Mucosa of rectum (tissue), 2 donors: ENCODE data around the gene MIS18BP1.
A peak's percentile ranks its signal among the peaks of the same experiment; 100 is the strongest.
"Not testable (repeated sequence)": the region's sequence is repeated elsewhere in the genome, so short reads cannot be mapped to it uniquely, and the experiment has no call there.

Experiments
- H3K27ac ChIP-seq, 2 donors: one replicate each; pipeline ENCODE4 v1.7.0; 2013; ENCODE audit warnings: inconsistent platforms in 2 of 2, low read depth in 2 of 2, low read length in 2 of 2
- H3K27me3 ChIP-seq, 2 donors: one replicate each; pipeline ENCODE4 v1.7.0; 2013; ENCODE audit warnings: low read length in 2 of 2; ENCODE audit not compliant: control insufficient read depth in 2 of 2, insufficient read depth in 2 of 2
- H3K36me3 ChIP-seq, 2 donors: one replicate each; pipeline ENCODE4 v1.7.0; 2013; ENCODE audit warnings: low read length in 2 of 2; ENCODE audit not compliant: control insufficient read depth in 2 of 2, insufficient read depth in 2 of 2
- H3K4me1 ChIP-seq, 2 donors: one replicate each; pipeline ENCODE4 v1.7.0; 2013; ENCODE audit warnings: low read length in 2 of 2, mild to moderate bottlenecking in 1 of 2; ENCODE audit not compliant: control insufficient read depth in 2 of 2, insufficient read depth in 2 of 2
- H3K4me3 ChIP-seq, 2 donors: one replicate each; pipeline ENCODE4 v1.7.0; 2013; ENCODE audit warnings: low read length in 2 of 2
- H3K9ac ChIP-seq, 2 donors: one replicate each; pipeline ENCODE4 v1.7.0; 2013; ENCODE audit warnings: low read length in 2 of 2, low read depth in 1 of 2, mild to moderate bottlenecking in 1 of 2
- H3K9me3 ChIP-seq, 2 donors: one replicate each; pipeline ENCODE4 v1.7.0; 2013; ENCODE audit warnings: low read length in 2 of 2; ENCODE audit not compliant: control insufficient read depth in 2 of 2
- donor health status: healthy.
- donor health status: Normal muscosa, but diverticular disease.

MIS18BP1 gene

DNA sequence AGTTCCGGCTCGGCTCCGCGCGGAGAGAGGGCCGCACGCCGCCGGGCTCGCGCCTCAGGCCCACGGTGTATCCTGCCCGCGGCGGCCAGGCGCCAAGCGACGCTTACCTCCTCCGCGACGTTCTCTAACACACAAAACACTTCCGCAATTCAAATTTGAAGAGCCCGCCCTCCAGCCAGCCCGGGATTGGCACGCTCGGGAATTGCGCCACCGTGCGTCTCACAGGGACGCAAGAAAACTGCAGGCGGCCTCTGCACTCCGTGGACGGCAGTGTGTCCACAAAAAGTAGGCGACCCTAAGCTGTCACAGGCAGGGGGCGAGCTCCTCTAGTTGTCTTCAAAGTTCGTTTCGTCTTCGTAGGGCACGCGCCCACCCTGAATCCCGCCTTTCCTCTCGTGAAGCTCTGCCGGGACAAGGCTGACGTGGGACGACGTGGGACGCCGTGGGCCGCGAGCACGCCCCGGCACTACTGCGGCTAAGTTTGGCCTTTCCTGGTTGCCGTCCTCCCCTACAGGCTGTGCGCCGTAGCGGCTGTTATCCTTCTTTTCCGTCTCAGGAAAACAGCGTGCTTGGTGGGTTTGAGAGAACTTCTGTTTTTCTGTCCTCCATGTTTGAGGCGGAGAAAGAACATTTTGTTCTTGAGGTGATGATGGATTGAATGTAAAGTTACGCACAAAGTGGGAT is at the start of gene MIS18BP1:
TSS of gene MIS18BP1 (minus strand) at position 133 of the 684 bp plus-strand sequence. CDS start 5,916 bp downstream, outside the sequence.
- Histone ChIP-seq H3K4me3 (peak within 1 kb of the TSS; percentile 88 to 91), H3K36me3 (no peaks in the 10 kb centered on the region), H3K9ac (peak within 1 kb of the TSS; percentile 92 to 94), H3K27me3 (no peaks in the 10 kb centered on the region), H3K4me1 (peaks cover 3 to 14% of the 10 kb centered on the region in 2 donors), H3K9me3 (no peaks in the 10 kb centered on the region), H3K27ac (peak within 1 kb of the TSS; percentile 89 to 95)

DNA sequence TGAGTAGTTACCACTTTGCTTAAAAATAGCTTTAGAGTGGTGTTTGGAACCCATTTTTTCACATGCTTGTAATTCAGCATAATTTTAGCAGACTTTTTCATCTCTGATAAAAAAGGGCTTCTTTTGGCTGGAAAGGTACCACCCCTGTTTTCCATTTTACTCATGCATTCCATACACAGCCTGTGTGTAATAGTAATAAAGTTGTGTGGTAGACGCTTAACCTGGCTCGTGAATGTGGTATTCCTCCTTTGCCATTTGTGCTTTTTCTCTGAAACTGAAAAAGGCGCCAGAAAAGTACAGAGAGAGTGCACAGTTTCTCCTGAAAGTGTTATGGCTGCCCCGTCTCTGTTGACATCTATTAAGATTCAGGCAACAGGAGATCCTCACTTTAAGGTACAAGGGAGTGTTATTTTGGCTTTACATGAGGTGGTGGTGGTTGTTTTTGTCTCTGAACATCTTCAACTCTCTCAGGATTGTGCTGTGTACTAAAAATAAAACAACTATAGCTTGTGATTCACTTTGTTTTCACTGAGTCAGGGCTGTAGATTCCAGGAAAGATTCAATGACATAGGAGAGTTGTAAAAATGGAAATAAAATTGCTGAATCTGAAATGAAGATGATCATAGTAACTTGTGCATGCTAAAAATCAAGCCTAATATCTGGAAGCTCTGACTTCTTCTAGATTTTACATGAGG is 45.6 kb upstream of the MIS18BP1 start:
- no peak overlapping the region for H3K9ac ChIP-seq
- H3K27ac ChIP-seq, result no peak overlapping the region
- H3K27me3 ChIP-seq, result no peaks in the 10 kb centered on the region
- no peak overlapping the region for H3K4me3 ChIP-seq
- no peaks in the 10 kb centered on the region for H3K4me1 ChIP-seq
- no peaks in the 10 kb centered on the region for H3K36me3 ChIP-seq
- H3K9me3 ChIP-seq, result no peaks in the 10 kb centered on the region

DNA sequence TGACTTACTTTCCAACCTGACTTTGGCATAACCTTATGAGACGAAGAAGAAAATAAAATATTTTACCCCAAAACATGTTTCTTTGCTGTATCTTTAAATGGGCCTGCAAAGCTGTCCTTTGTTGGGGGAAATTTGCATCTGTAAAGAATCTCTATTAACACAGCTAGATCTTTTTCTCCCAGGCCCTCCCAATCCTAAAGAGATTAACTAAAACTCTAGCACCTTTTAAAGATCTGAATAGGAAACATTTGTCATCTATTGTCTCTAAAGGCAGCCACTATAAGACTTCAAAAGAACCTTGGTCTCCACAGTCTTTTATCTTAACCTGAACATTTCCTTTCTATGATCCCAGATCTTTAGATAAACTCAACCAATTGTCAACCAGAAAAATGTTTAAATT is 41.8 kb upstream of the MIS18BP1 start:
- H3K4me1 ChIP-seq, H3K4me3 ChIP-seq, H3K9me3 ChIP-seq, H3K36me3 ChIP-seq, H3K27ac ChIP-seq, H3K27me3 ChIP-seq, H3K9ac ChIP-seq: not testable (repeated sequence)

DNA sequence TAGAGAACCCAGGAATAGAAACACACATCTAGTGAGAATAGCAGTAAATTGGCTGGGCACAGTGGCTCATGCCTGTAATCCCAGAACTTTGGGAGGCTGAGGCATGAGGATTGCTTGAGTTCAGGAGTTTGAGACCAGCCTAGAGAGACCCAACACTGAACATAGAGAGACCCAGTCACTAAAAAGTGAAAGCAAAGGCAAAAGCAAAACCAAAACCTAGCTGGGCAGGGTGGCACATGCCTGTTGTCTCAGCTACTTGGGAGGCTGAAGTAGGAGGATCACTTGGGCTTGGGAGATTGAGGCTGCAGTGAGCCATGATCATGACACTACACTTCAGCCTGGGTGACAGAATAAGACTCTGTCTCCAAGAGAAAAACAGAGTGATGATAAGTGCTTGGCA is 37.5 kb upstream of the MIS18BP1 start:
- Histone ChIP-seq H3K9ac (no peak overlapping the region), H3K4me3 (no peak overlapping the region), H3K36me3 (no peaks in the 10 kb centered on the region), H3K27me3 (no peaks in the 10 kb centered on the region), H3K9me3 (no peaks in the 10 kb centered on the region), H3K27ac (no peak overlapping the region), H3K4me1 (no peaks in the 10 kb centered on the region)

DNA sequence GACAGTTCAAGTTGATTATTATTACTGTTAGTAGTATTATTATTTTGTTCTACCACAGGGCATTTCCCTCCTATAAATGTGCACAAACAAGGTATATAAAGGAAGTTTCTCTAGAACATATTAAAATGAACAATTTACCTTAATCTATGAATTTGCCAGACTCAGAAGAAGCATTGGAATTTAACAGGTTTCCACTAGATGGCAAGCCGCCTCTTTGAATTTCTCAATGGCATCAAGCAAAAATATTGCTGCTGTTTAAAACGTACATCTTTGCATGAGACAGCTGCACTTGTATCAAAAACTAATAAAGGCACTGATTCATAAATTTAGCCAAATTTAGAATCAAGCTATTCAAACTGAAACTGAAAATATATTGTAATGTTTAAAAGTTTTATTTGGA is 34.6 kb upstream of the MIS18BP1 start:
- Histone ChIP-seq H3K27me3 (no peaks in the 10 kb centered on the region), H3K9me3 (no peaks in the 10 kb centered on the region), H3K4me1 (no peaks in the 10 kb centered on the region), H3K4me3 (no peak overlapping the region), H3K27ac (no peak overlapping the region), H3K36me3 (no peaks in the 10 kb centered on the region), H3K9ac (no peak overlapping the region)

DNA sequence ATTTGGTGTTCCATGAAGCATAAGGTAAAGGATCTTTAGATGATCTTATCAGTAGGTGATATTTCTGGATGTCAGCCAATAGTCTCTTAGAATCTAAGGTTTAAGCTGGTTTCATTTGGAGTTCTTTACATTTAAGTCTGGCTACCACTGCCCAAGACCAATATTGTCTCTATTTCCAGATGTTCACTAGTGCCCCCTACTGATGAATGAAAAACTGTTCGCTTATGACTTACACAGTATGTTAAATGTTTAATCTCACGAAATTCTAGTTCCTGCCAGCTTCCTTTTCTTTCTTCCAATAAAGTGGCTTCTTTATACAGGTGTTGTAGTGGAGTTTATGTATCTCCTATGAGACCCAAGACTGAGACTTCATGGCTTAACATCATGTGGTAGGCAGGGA is 31.8 kb upstream of the MIS18BP1 start:
- no peaks in the 10 kb centered on the region for H3K4me1 ChIP-seq
- H3K9me3 ChIP-seq, result peaks cover 0 to 2% of the 10 kb centered on the region in 2 donors
- H3K36me3 ChIP-seq, result no peaks in the 10 kb centered on the region
- no peak overlapping the region for H3K27ac ChIP-seq
- H3K4me3 ChIP-seq, result no peak overlapping the region
- no peaks in the 10 kb centered on the region for H3K27me3 ChIP-seq
- no peak overlapping the region for H3K9ac ChIP-seq

DNA sequence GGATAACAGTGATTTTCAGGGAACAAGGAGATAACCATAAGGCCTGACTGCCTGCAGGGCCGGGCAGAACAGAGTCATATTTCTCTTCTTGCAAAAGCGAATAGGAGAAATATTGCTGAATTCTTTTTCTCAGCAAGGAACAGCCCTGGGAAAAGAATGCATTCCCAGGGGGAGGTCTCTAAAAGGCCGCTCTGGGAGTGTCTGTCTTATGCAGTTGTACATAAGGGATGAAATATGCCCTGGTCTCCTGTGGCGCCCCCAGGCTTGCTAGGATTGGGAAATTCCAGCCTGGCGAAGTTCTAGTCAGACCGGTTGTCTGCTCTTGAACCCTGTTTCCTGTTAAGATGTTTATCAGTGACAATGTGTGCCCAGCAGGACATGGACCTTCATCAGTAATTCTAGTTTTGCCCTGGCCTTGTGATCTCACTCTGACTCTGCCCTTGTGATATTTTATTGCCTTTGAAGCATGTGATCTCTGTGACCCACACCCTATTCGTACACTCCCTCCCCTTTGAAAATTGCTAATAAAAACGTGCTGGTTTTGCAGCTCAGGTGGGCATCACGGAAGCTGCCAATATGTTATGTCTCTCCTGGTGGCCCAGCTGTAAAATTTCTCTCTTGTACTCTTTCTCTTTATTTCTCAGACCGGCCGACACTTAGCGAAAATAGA is 28.9 kb upstream of the MIS18BP1 start:
- H3K9me3 ChIP-seq, H3K36me3 ChIP-seq, H3K27me3 ChIP-seq, H3K4me1 ChIP-seq, H3K27ac ChIP-seq, H3K9ac ChIP-seq, H3K4me3 ChIP-seq: not testable (repeated sequence)

DNA sequence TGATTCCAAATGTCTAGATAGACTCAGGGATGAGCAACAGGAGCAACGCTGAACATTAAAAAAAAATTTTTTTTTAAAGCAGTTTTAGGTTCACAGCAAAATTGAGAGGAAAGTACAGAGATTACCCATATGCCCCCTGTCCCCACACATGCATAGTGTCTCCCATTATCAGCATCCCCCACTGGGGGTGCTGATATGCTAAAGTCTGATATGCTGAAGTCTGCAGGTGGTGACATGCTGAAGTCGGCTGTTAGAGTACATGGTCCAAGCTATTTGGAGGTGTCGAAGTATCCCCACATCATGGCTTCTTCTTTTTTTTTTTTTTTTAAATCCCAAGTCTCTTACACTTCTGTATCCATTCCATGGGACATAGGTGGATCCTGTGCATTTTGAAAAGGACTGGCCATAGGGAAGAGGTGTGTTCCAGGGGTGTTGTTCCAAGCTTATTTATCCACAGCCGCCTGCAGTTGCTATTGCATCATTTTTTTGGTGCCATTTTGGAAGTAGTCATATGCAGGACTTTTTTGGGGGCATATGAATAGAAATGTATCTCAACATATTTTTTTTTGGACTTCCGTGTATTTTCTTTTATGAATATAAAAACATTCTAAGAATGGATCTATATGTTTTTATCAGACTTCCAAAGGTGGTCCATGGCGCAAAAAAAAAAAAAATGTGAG is 19.0 kb upstream of the MIS18BP1 start:
- Histone ChIP-seq H3K9ac (no peak overlapping the region), H3K36me3 (no peaks in the 10 kb centered on the region), H3K9me3 (no peaks in the 10 kb centered on the region), H3K27me3 (no peaks in the 10 kb centered on the region), H3K27ac (no peak overlapping the region), H3K4me1 (no peaks in the 10 kb centered on the region), H3K4me3 (no peak overlapping the region)

DNA sequence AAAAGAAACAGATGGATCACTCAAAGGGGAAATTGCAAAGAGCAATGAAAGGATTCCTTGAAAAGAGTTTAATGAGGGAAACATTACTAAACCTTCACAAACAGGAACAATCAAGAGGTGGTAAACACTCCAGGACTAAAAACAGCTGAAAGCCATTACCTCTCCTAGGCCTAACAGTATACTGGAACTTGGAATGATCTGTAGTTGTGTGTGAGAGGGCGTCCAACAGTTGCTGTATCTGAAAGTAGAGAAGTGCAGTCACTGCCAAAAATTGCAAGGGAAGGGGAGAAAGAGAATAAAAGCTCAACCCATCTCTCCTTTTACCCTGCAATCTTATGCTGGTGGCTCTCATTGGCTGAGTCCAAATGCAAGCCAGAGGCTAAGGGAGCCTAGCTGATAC is 17.0 kb upstream of the MIS18BP1 start:
- Histone ChIP-seq H3K4me3 (no peak overlapping the region), H3K9ac (no peak overlapping the region), H3K27ac (no peak overlapping the region), H3K27me3 (no peaks in the 10 kb centered on the region), H3K4me1 (no peaks in the 10 kb centered on the region), H3K36me3 (no peaks in the 10 kb centered on the region), H3K9me3 (no peaks in the 10 kb centered on the region)

DNA sequence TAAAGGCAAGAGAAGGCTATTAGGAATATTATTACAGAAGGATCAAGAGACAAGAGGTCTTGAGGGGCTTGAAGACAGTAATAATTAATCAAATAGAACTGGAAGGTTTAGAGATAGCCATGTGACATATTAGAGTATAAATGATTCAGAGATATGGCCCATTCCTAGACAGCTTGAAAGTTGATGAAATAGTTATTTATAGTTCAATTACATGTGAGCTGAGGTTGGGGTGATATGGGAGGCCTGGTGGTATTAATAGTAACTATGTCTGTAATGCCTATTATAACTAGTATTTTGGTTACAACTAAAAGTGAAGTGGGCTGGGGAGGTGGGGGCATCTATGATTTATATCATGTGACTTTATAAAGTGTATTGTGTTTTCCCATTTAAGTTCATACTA is 14.1 kb upstream of the MIS18BP1 start:
- Histone ChIP-seq H3K9ac (no peak overlapping the region), H3K27ac (no peak overlapping the region), H3K4me3 (no peak overlapping the region), H3K27me3 (no peaks in the 10 kb centered on the region), H3K36me3 (no peaks in the 10 kb centered on the region), H3K9me3 (no peaks in the 10 kb centered on the region), H3K4me1 (no peaks in the 10 kb centered on the region)
